Ramos (cell line): ENCODE measurements around the gene CSPG5.

Experiments used
- in situ Hi-C: fragments of 300-500 bp; cut with MboI; formaldehyde crosslinking; loops from one replicate; pipeline ENCODE4 v1.14.3; 2022; ENCODE audit warnings: low sequenced_read_pairs; ENCODE audit not compliant: unreplicated experiment

The CSPG5 gene

DNA sequence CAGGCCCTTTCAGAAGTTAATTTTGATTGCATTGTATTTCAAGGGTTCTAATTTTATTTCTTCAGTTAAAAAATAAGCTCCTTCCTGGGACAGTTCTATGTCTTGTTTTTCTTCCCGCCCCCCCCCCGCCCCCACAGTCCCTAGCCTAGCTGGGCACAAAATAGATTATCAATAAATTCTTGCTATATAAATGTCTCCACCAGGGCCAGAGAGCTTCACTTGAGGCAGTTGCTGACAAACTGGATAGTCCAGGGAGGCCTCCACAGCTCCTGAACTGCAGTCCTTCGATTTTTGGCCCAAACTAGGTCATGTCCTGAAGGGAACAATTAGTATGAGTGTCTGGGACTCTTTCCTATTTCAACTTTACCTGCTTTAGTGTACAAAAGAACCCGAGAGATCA is 9.9 kb upstream of the CSPG5 start:
- in situ Hi-C loops = no loop called here

- in situ Hi-C loops = no loop called here
Observed at GRCh38 chr3:47588053-47588452, 9.4 kb upstream of the CSPG5 start.

- in situ Hi-C loops = no loop called here
Observed at GRCh38 chr3:47586746-47587145, 8.1 kb upstream of the CSPG5 start.

DNA sequence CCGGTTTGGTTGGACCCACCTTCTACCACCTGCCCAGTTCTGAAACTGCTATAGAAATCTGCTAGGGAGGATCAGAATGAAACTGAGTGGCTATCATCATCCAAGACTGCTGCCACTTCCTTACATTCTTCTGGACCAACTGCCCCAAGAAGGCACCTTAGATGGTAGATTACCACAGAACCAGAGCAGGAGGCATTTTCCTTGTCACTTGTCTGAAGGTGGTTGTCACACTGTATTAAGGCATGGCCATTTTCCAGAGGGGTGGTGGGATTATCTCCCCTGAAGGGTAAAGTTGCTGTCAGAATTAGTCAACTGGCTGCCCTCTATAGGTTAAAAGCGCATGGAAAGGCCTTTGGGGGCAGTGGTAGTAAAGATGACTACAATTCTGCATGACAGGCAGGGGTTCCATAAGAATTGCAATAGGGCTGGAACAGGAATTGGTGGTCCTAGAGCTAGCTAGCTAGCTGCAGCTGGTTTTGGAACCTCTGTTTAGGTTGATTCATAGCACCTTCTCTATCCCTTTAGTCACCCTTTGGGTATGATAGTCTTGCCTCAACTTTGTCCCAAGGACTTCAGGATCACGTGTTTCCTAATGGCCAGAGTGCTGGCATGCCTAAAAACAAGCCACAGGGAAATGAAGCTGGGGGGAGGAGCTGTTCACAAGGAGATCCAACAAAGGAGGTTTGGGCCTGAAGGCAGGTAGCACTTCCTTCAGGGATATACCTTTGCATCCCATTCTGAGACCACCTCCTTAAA is 4.8 kb upstream of the CSPG5 start:
- in situ Hi-C loops = no loop called here

- in situ Hi-C loops = no loop called here
Observed at GRCh38 chr3:47581835-47582234, 3.2 kb upstream of the CSPG5 start.

DNA sequence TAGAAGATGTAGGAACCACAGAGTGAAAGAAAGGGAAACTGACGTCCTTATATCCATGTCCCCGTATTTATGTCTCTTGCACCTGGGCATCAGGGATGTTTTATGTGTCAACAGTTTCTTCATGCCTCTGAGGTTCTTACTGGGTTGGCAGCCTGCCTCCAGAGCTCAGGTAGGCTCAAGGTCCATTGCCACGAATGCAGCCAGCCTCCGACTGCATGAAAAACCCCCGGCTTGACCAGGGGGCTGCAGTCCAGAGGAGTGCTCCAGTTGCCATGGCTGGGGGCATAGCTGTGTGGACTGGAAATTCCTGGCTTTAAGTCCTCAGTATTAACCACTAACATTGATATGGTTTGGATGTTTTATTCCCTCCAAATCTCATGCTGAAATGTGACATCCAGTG is 2.8 kb upstream of the CSPG5 start:
- in situ Hi-C loops = no loop called here

DNA sequence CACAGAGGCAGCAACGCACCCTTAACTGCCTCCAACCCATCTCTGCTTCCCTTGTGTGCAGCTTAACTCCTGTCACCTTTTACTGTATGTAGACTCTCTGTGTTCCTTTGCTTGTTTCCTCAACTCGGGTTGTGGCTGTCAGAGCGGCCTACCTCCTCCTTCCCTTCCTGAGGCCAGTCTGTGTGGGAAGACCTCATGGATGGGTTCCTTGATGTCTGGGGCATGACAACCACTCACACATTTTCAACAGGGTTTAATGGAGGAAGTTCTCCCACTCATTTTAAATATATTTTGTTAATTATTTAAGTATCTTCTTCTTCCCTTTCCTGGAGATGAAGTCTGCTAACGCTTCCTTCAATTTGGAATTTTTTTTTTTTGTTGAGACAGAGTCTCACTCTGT is 1.8 kb upstream of the CSPG5 start:
- in situ Hi-C loops = no loop called here

DNA sequence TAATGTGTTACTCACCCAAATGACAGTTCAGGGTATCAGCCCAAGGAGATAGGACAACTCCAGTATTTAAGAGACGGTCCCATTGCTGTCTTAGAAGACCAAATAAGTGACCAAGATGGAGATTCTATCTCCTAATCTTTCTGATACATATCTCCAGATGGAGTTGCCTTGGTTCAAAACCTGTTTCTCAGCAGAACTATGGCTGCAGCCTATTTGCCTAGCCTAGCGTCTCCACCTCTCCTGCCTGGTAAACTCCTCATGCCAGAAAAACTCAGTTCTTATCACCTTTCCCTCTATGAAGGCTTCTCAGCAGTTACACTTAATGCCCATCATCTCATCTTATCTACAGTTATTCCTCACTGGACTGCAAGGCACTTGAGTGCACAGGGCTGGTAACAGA is 1.2 kb upstream of the CSPG5 start:
- in situ Hi-C loops = no loop called here

DNA sequence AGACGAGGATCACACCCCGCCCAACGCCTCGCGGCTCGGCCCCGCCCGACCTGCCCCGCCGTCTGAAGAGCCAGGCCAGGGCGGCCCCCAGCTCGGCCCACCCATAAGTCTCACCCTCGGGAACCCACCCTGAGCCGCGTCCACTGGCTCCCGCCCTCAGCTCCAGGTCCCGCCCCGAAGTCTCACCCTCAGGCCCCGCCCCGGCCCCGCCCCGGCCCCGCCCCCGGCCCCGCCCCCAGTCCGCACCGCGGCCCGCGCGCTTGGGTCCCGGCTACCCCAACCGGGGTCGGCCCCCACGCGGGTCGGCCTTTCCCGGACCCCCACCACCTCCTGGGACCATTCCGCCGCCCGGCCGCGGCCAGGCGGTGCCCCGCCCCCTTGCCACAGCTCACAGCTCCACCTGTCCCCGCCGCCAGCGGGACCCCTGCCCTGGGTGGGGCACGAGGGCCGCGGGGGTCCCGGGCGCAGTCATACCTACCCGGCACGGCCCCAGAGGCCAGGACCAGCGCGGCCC is 489 bp downstream of the CSPG5 start:
- in situ Hi-C loops = no loop called here

DNA sequence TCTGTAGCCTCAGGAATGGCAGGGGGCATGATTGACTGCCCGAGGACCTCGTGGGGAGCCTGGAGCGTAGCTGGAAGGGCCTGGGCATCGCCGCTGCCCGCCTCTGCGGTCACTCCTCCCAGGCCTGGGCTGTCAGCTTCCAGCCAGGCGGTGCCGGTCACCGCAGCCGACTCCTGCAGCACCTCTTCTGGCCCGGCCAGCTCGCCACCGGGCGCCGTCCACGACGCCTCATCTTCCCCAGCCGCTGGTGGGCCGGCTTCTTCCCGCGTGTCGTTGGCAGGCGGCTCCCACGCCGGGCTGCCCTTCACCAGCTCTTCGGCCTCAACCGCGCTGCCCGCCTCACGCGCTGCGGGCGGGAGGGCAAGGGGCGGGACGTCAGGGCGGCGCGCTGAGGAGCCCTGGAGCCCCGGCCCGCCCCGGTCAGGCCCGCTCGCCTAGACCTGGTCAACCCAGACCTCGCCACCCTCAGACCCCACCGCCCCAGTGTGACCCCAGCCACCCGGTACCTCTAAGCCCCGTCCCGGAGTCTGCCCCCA is 1.0 kb downstream of the CSPG5 start:
- in situ Hi-C loops = no loop called here

DNA sequence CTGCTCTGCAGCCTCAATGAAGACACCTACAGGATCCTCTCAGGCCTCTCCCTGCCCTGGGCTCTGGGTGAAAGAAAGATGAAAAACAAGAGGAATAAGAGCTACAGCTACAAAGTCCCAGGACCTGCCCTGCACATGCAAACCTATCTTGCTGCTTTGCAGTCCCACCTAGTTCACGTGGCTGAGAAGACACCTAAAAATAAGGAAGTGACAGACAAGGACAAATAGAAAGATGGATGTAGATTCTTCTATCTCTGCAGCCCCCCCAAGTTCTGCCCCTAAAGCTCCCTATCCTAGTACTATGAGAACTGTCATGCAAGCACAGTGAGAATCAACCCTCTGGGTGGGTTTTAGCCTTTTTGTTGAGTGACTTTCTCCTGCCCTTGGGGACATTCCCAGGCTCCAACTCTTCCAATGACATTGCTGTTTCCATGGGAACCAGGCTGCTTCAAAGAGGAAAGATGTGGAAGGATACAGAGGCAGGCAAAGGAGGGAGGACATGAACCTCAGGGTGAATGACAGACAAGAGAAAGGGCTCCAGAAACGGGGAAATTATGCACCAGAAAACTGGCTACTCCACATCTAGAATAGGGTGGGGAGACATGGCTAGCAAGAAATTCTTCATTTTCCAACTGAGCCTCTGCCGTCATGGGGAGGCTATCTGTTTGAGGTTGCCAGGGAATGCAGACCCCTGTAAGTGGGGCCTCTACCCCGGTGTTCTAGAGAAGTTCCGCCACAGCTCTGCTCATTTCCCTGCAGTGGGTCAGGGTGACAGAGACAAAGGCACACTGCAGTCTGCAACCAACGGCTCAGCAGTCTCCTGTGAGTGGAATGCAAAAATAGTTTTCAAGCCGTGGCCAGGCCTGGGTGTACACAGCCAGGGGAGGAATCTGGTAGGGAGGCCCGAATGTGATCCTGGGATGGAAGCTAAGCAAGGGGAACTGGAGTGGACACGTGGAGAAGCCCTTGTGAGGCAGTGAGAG is 5.2 kb downstream of the CSPG5 start:
- in situ Hi-C loops = no loop called here

DNA sequence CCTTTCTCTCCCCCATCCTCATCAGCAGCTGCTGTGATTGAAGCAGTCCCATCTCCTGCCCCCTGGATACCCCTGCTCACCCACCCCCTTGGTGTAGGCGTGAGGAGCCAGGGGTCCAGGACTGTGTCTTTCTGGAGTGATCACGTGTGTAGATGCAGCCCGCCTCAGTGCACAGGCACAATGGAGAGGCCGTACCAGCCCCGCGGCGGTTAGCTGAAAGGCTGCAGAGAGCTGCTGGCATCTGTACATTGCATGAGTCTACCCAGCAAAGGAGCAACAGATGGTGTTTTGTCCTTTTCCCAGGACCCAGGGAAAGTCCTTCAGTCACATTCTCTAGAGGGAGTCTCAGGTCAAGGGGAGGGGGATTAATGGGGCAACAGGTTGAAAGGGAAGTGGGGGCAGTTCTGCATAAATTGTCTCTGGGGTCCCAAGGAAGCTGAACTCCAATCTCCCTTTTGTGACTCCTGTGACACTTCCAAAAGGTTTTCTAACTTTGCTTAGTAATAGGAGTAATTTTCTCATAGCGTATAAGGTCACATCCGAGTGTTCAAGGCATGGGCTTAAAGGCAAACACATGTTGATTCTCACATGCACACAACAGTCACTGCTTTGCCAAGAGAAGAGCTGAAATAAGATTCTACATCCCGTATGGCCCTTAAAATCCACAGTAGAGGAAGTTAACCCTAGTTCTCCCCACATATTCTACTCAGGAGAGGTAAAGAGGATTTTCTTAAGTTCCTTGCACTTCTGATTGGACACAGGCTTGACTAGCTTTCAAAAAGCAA is 7.1 kb downstream of the CSPG5 start:
- in situ Hi-C loops = no loop called here

GRCh38 chr3:47568901-47569300 is 9.8 kb downstream of the CSPG5 start:
- in situ Hi-C loops = no loop called here

DNA sequence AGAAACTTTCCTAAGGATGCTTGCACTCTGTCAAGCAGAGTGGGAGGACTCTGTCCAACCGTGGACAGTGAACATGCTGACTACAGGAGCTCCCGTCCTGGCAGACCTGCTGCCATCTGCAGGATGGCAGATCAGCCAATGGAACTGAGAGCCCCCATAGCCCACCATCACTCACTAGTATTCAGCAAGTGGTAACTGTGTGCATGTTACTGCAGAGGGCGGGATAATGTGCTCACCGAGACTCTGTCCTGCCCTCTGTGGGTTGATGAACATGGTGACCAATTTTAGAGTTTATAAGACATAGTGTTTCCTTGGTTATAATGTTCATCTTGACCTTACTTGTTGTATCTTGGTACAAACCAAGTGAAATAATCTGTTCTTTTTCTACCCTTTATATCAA is 11.5 kb downstream of the CSPG5 start:
- in situ Hi-C loops = no loop called here

GRCh38 chr3:47566667-47567066 is 12.0 kb downstream of the CSPG5 start:
- in situ Hi-C loops = no loop called here

- in situ Hi-C loops = no loop called here
Observed at GRCh38 chr3:47565734-47566550, 12.7 kb downstream of the CSPG5 start.

GRCh38 chr3:47556351-47556750 is 22.3 kb downstream of the CSPG5 start:
- in situ Hi-C loops = no loop called here

- in situ Hi-C loops = no loop called here
Observed at GRCh38 chr3:47554335-47554734, 24.3 kb downstream of the CSPG5 start.

DNA sequence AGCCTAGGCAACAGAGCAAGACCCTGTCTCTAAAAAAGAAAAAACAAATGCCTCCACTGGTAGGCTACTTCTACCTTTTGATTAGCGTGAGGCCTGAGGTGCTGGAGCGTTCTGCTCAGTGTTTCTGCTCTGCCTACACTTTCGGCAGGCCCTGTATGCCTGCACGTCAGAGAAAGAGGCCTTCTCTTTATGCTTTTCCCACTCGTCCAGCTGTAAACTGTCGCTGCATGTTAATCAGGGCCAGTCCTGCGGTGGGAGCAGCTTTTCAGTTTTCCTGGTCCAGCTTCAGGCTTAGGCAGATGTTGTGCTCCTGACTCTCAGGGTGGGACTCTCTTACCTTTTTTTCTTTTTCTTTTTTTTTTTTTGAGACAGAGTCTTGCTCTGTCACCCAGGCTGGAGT is 25.3 kb downstream of the CSPG5 start:
- in situ Hi-C loops = no loop called here
